ENCODE measurements around the gene ADAM15.

DNA sequence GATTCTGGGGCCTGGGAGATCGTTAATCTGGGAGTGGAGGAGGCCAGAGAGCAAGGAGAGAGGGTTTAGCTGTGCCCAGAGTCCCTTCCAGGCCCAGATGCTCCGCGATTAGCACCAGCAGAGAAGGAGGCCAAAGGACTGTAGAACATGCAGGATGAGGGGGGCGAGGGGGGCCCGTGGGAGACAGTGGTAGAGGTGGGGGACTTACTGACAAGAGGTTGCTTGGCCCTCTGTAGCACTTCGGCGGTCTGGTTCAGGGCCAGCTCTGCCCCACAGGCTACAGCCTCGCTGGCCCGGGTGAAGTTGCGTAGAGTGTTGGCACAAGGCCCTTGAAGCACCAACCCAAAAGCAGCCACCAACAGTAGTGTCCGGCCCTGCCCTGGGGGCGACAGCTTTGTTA lies 18.2 kb upstream of the ADAM15 start:
- TF ChIP-seq, protein P1, sequence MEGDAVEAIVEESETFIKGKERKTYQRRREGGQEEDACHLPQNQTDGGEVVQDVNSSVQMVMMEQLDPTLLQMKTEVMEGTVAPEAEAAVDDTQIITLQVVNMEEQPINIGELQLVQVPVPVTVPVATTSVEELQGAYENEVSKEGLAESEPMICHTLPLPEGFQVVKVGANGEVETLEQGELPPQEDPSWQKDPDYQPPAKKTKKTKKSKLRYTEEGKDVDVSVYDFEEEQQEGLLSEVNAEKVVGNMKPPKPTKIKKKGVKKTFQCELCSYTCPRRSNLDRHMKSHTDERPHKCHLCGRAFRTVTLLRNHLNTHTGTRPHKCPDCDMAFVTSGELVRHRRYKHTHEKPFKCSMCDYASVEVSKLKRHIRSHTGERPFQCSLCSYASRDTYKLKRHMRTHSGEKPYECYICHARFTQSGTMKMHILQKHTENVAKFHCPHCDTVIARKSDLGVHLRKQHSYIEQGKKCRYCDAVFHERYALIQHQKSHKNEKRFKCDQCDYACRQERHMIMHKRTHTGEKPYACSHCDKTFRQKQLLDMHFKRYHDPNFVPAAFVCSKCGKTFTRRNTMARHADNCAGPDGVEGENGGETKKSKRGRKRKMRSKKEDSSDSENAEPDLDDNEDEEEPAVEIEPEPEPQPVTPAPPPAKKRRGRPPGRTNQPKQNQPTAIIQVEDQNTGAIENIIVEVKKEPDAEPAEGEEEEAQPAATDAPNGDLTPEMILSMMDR (conservative IDR thresholded peaks at IDR 0.05; ENCODE audit: low read depth, low read length) = no peak
- no peak for TF ChIP-seq EZH2 (IDR thresholded peaks at IDR 0.05; ENCODE audit: borderline replicate concordance, low read depth, low read length, poor library complexity, severe bottlenecking)
